ENCODE measurements around the gene JUN. TPM values are rescaled to one million over a fixed set of nuclear protein-coding genes. Genes with fewer than 3 reads are reported as not detected.

JUN gene
- total RNA-seq, 2 experiments from 2014 or later: 24.2 to 25.5 TPM

DNA sequence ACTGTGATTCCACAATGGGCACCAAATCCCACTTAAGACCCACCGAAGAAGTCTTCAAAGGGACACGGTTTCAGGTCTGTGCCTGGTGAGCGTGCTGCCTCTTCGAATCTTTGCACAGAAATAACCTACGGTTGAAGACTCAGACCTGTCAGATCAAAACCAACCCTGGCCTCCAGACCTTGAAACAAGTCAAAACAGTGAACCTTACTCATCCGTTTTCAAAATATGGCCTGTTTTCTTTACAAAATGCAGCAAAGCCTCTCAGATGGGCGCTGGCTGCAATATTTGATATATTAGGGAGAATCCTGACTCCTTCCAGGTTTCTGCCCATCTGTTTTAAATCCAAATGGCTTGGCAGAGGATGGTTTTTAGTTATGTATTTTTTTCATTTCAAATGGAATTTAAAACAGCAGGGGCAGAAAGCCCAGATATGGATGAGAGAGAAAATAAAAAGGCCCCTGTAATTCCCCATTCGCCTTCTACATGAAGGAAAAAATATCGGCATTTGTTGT lies 14.0 kb downstream of the JUN start:
- no peak overlapping the region for H3K27ac Mint-ChIP-seq
- no peaks in the 10 kb centered on the region for H3K9me3 Mint-ChIP-seq (ENCODE audit: low read depth)
- ChIA-PET CTCF (interaction anchor here (0.7 to 1.4 kb wide), 3 partner anchors 12 to 31 kb away, joined by 3 to 4 read pairs (median 3); no protein-coding TSS in a partner anchor), POLR2A (no interaction called here)
- H3K4me1 Mint-ChIP-seq: peaks cover 12% of the 10 kb centered on the region
- ATAC-seq: no peak
- H3K4me3 Mint-ChIP-seq: no peak overlapping the region
- H3K27me3 Mint-ChIP-seq: no peaks in the 10 kb centered on the region
- DNase-seq: no peak
- intact Hi-C loops (cut with DNase I, micrococcal nuclease): loop anchor here (1.0 to 10.0 kb wide), 3 partner anchors 30 to 255 kb away; no protein-coding TSS in a partner anchor
- H3K36me3 Mint-ChIP-seq (ENCODE audit: low read depth): no peaks in the 10 kb centered on the region

DNA sequence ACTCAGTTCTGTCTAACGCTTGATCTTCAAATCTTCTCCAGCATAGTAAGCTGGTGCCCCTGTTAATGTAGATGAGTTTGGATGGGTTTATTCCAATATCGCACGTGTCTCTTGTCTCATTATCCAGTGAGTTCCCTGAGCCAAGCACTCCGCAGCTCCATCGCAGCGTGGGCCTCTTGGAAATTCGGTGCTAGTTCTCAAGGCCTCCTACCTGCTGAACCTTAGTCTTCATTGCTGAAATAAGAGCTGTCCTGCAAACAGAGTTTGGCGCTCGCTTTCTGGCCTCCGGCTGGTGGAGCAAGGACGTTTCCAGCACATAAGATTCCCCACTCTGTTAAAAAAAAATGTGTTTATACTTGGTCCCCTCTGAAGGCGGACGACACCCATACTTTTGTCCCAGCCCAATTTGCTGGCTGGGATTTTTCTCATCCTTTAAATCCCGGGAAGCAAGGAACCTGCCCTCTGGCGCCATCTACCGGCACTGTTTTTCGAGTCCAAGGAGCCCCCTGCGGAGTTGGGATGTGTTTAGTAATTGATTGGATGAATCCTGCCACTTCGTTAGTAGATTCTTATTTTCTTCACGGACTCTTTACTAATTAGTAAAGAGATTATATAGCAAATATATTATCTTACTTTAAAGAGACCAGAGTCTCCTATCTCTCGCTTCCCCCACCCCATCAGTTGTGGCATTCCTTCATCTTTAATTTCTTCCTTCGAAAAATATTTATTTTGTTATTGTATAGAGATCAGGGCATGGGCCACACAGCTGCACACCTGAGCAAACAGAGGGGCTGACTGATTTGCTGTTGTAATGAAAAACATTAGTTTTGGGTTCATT lies 14.7 kb downstream of the JUN start:
- H3K9me3 Mint-ChIP-seq (ENCODE audit: low read depth): no peaks in the 10 kb centered on the region
- H3K36me3 Mint-ChIP-seq (ENCODE audit: low read depth): no peaks in the 10 kb centered on the region
- peak; percentile 72 for DNase-seq
- H3K27me3 Mint-ChIP-seq: no peaks in the 10 kb centered on the region
- CTCF ChIA-PET: interaction anchor here (0.7 to 1.6 kb wide), 6 partner anchors 8 to 253 kb away, joined by 3 to 6 read pairs (median 4); no protein-coding TSS in a partner anchor
- POLR2A ChIA-PET: no interaction called here
- ATAC-seq: no peak
- no peak overlapping the region for H3K4me3 Mint-ChIP-seq
- intact Hi-C loops (cut with DNase I, micrococcal nuclease): loop anchor here (1.0 to 10.0 kb wide), 3 partner anchors 29 to 254 kb away; no protein-coding TSS in a partner anchor
- peaks cover 12% of the 10 kb centered on the region for H3K4me1 Mint-ChIP-seq
- no peak overlapping the region for H3K27ac Mint-ChIP-seq

DNA sequence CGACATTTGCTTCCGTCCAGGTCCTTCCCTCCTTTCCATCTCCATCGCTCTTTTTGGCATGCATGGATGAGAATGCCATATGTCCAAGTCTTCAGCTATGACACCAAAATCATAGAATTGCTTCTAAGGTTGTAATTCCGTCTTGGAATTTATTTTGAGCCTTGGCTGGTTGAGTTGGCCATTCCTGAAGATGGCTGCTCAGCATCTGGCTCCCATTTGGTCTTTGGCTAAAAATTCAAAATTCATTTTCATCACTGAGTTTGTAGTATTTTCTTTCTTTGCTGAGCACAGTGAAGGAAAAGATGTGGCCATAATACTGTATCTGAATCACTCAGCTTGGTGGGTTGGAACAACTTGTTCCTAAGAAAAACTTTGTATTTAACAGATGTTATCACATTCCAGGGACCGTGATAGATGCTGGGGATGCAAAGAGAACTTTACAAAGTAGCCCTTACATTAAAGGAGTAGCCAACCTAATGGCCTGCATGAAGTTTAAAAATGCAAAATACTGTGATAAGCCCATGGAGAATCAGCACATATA lies 15.6 kb downstream of the JUN start:
- POLR2A ChIA-PET: interaction anchor here (0.6 kb wide), 1 partner anchor 894 kb away, joined by 4 read pairs; no protein-coding TSS in a partner anchor

DNA sequence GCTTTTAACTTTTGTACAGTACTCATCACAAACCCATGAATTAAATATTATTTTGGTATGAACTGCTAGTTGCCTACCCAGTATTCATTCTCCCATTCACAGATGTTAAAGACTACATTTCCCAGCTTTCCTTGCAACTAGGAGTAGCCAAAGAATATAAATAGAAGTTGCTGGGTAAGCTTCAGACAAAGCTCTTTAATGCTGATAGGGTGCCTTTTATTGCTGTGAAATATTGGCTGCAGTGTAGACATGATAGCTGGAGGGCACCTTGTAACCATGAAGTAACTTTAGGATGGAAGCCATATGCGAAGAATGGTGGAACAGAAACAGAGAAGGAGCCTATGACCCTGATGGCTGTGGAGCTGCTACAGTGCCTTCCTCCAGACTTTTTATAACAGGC lies 16.7 kb downstream of the JUN start:
- peaks cover 1% of the 10 kb centered on the region for H3K27me3 Mint-ChIP-seq
- ATAC-seq: no peak
- ChIA-PET POLR2A (no interaction called here), CTCF (interaction anchor here (1.4 to 1.7 kb wide), 2 partner anchors 9 to 25 kb away, joined by 5 to 7 read pairs; no protein-coding TSS in a partner anchor)
- DNase-seq: no peak
- no peaks in the 10 kb centered on the region for H3K36me3 Mint-ChIP-seq (ENCODE audit: low read depth)
- no peak overlapping the region for H3K27ac Mint-ChIP-seq
- no peak overlapping the region for H3K4me3 Mint-ChIP-seq
- no peaks in the 10 kb centered on the region for H3K9me3 Mint-ChIP-seq (ENCODE audit: low read depth)
- no peaks in the 10 kb centered on the region for H3K4me1 Mint-ChIP-seq
- intact Hi-C loops (cut with DNase I, micrococcal nuclease): loop anchor here (5.0 to 10.0 kb wide), 2 partner anchors 250 to 252 kb away; no protein-coding TSS in a partner anchor

More for the DNA sequence above, 15.6 kb downstream of the JUN start:
- intact Hi-C loops (cut with DNase I, micrococcal nuclease): loop anchor here (5.0 to 10.0 kb wide), 2 partner anchors 251 to 253 kb away; no protein-coding TSS in a partner anchor
- Mint-ChIP-seq H3K36me3 (ENCODE audit: low read depth) (no peaks in the 10 kb centered on the region), H3K27me3 (peaks cover 1% of the 10 kb centered on the region), H3K4me1 (peaks cover 3% of the 10 kb centered on the region), H3K9me3 (ENCODE audit: low read depth) (no peaks in the 10 kb centered on the region), H3K27ac (no peak overlapping the region), H3K4me3 (no peak overlapping the region)
- CTCF ChIA-PET: interaction anchor here (0.7 to 1.7 kb wide), 8 partner anchors 9 to 252 kb away, joined by 3 to 7 read pairs (median 4); no protein-coding TSS in a partner anchor
- DNase-seq: no peak
- no peak for ATAC-seq

DNA sequence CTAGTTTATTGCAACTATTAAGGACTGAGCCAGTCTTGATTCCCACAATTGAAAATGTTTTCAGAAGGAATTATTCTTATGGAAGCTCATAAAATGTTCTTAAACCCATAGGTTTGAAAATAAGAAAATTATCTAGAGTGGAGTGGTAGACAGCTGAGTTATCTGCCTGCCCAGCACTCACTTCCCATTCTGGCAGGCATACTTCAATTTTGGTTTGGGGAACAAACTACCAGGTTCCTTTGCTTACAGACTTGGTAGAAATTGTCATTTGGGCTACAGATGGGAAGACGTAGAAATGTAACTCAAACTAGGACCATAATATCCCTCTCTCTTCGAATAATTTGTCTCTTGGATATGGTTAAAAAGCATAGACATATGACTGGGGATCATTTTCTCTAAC lies 18.4 kb downstream of the JUN start:
- no peak for ATAC-seq
- Mint-ChIP-seq H3K4me3 (no peak overlapping the region), H3K9me3 (ENCODE audit: low read depth) (no peaks in the 10 kb centered on the region), H3K27me3 (peaks cover 1% of the 10 kb centered on the region), H3K36me3 (ENCODE audit: low read depth) (no peaks in the 10 kb centered on the region), H3K4me1 (no peaks in the 10 kb centered on the region), H3K27ac (no peak overlapping the region)
- ChIA-PET POLR2A (no interaction called here), CTCF (no interaction called here)
- intact Hi-C loops (cut with DNase I, micrococcal nuclease): loop anchor here (5.0 to 10.0 kb wide), 2 partner anchors 248 to 251 kb away; no protein-coding TSS in a partner anchor
- DNase-seq: no peak

DNA sequence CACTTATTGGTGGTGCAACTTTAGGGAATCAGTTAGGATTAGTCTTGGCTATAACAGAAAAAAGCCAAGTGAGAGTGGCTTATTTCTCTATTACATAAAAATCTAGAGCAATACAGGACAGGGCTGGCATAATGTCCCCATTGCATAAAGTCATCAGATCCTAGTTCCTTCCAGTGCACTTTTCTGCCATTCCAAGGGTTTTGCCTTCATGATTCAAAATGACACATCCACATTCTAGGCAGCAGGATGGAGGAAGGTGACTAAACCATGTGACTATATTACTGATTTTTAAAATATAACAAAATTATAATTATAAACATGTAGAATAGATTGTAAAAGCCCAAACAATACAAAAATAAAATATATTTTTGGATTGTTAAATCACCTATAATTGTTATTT lies 18.8 kb downstream of the JUN start:
- ATAC-seq (no peak), DNase-seq (no peak)
- Mint-ChIP-seq H3K27me3 (peaks cover 1% of the 10 kb centered on the region), H3K4me1 (no peaks in the 10 kb centered on the region), H3K27ac (no peak overlapping the region), H3K4me3 (no peak overlapping the region), H3K9me3 (ENCODE audit: low read depth) (no peaks in the 10 kb centered on the region), H3K36me3 (ENCODE audit: low read depth) (no peaks in the 10 kb centered on the region)
- intact Hi-C loops (cut with DNase I, micrococcal nuclease): loop anchor here (5.0 to 10.0 kb wide), 2 partner anchors 248 to 250 kb away; no protein-coding TSS in a partner anchor
- CTCF ChIA-PET: no interaction called here
- POLR2A ChIA-PET: no interaction called here

DNA sequence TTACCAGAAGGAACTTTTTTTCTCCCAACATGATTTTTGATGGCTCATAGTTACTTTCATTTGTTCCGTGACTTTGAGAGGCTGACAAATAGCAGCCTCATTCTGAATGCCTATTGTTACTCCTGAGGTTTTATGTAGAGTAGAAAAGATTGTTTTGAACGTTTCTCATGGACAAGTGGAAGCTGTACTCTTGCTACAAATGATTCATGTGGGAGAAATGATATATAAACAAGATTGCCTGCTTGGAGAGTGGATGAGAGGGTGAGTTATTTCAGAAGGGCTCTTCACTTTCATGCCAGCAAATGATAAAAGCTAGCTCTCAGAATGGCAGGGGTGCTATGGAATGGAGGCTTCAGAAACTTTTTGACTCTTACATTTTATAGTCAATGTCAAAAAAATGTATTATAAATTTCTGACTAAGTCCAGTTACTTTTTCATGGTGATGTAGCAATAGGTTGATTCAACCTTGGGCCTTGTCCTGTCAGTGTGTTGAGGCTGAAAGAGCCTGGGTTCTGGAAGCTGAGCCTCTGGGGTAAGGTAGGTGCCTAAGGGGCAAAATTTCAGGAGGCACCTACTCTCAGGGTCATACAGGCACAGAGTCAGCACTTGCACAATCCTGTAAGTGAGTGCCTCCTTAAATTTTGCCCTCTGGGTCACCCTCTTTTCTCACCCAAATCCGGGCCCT lies 19.4 kb downstream of the JUN start:
- intact Hi-C loops (cut with DNase I, micrococcal nuclease): loop anchor here in 1 of 2 experiments (10.0 kb wide), 1 partner anchor 250 kb away; no protein-coding TSS in a partner anchor
- Mint-ChIP-seq H3K27ac (no peak overlapping the region), H3K27me3 (peaks cover 1% of the 10 kb centered on the region), H3K4me1 (no peaks in the 10 kb centered on the region), H3K9me3 (ENCODE audit: low read depth) (no peaks in the 10 kb centered on the region), H3K36me3 (ENCODE audit: low read depth) (no peaks in the 10 kb centered on the region), H3K4me3 (no peak overlapping the region)
- DNase-seq: no peak
- POLR2A ChIA-PET: interaction anchor here (0.8 kb wide), 1 partner anchor 19 kb away, joined by 3 read pairs; the partner anchor contains the start of gene JUN
- CTCF ChIA-PET: interaction anchor here (0.8 kb wide), 1 partner anchor 26 kb away, joined by 3 read pairs; no protein-coding TSS in a partner anchor
- no peak for ATAC-seq

DNA sequence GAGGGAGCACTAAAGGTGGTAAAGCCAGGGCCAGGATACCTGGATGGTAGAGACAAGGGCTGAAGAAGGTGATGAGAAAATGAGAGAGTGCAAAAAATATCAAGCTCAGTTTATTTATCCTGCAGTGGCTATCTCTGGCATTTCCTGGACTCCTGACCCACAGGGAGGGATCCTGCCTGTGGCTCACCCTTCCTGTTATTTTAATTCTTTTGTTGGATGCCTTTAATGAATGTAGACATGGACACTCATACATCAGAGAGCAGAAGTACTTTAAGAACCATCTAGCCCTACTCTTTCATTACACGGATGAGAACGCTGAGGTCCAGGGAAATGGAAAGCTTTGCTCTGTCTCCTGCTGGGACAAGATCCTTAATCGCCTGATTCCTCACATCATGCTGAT lies 20.6 kb downstream of the JUN start:
- peaks cover 1% of the 10 kb centered on the region for H3K27me3 Mint-ChIP-seq
- DNase-seq: no peak
- ChIA-PET POLR2A (no interaction called here), CTCF (interaction anchor here (1.5 kb wide), 1 partner anchor 14 kb away, joined by 4 read pairs; no protein-coding TSS in a partner anchor)
- no peaks in the 10 kb centered on the region for H3K4me1 Mint-ChIP-seq
- H3K9me3 Mint-ChIP-seq (ENCODE audit: low read depth): no peaks in the 10 kb centered on the region
- no peaks in the 10 kb centered on the region for H3K36me3 Mint-ChIP-seq (ENCODE audit: low read depth)
- ATAC-seq: no peak
- intact Hi-C loops (cut with DNase I, micrococcal nuclease): loop anchor here in 1 of 2 experiments (10.0 kb wide), 1 partner anchor 248 kb away; no protein-coding TSS in a partner anchor
- no peak overlapping the region for H3K4me3 Mint-ChIP-seq
- H3K27ac Mint-ChIP-seq: no peak overlapping the region

DNA sequence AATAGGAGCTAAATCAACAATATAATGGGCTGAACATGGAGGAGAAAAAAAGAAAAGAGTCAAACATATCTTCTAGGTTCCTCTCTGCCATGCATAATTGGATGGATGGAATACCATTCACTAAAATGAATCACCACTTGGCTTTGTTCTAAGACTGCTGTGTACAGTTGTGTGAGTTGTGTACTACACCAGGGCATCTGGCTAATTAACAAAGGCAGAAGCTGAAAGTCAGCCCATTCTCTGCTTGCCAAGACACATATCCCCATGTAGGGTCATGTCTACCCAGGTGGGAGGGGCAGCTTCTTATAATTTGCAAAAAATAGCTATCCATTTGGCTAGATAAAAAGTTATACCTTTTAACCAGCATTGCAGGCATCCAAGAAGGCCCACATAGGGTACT lies 21.0 kb downstream of the JUN start:
- Mint-ChIP-seq H3K27ac (no peak overlapping the region), H3K36me3 (ENCODE audit: low read depth) (no peaks in the 10 kb centered on the region), H3K4me1 (no peaks in the 10 kb centered on the region), H3K9me3 (ENCODE audit: low read depth) (no peaks in the 10 kb centered on the region), H3K4me3 (no peak overlapping the region), H3K27me3 (peaks cover 1% of the 10 kb centered on the region)
- CTCF ChIA-PET: interaction anchor here (1.5 kb wide), 1 partner anchor 14 kb away, joined by 4 read pairs; no protein-coding TSS in a partner anchor
- no peak for ATAC-seq
- intact Hi-C loops (cut with DNase I, micrococcal nuclease): loop anchor here in 1 of 2 experiments (10.0 kb wide), 1 partner anchor 248 kb away; no protein-coding TSS in a partner anchor
- DNase-seq: no peak
- POLR2A ChIA-PET: no interaction called here

DNA sequence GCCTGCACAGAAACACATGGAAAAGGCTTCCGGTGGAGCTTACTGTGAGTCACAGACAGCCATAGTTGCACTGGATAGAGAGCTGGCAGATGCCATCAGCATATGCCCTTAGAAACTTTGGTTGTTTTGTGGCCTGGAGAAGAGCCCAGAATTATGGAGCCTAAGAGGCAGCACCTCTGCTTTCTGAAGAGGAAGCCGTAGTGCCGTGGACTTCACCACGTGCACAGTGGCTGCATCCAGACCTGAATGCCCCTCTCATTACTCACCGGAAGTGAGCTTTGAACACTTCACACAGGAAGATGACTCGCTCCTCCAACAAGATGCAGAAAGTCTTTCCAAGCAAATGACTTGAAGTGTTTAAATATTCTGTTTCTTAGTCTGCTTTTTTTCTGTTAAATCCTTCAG lies 28.4 kb downstream of the JUN start:
- DNase-seq (peak; percentile 82), ATAC-seq (peak; percentile 96)
- no peaks in the 10 kb centered on the region for H3K27me3 Mint-ChIP-seq
- intact Hi-C loops (cut with DNase I, micrococcal nuclease): loop anchor here (1.0 to 10.0 kb wide), 5 partner anchors 26 to 539 kb away; partner anchors contain the start of genes MYSM1 (in 2 of the 2), FGGY (in 1 of the 2) and JUN (in 1 of the 2)
- H3K4me3 Mint-ChIP-seq: peak overlapping the region; percentile 30
- peaks cover 36% of the 10 kb centered on the region for H3K4me1 Mint-ChIP-seq
- peaks cover 2% of the 10 kb centered on the region for H3K9me3 Mint-ChIP-seq (ENCODE audit: low read depth)
- H3K27ac Mint-ChIP-seq: peak overlapping the region; percentile 84
- ChIA-PET CTCF (interaction anchor here (1.0 to 1.3 kb wide), 5 partner anchors 13 to 640 kb away, joined by 3 to 6 read pairs (median 4); no protein-coding TSS in a partner anchor), POLR2A (interaction anchor here (0.7 to 1.5 kb wide), 4 partner anchors 26 to 31 kb away, joined by 3 to 15 read pairs (median 3); partner anchors contain the start of gene JUN)
- peaks cover 11% of the 10 kb centered on the region for H3K36me3 Mint-ChIP-seq (ENCODE audit: low read depth)
